HG03558 (cell line): ENCODE results near the gene SMIM11.
"Not testable (repeated sequence)": the region's sequence is repeated elsewhere in the genome, so short reads cannot be mapped to it uniquely, and the experiment has no call there.

Source experiments
- ATAC-seq: cut with Tn5 transposase; IDR thresholded peaks from one replicate; pipeline ENCODE4 v1.9.1; 2021; ENCODE audit warnings: moderate number of reproducible peaks; ENCODE audit not compliant: unreplicated experiment; ENCODE audit errors: extremely low read depth

SMIM11 gene

GRCh38 chr21:34353182-34353581, 22.1 kb upstream of the SMIM11 start:
- no peak for ATAC-seq

DNA sequence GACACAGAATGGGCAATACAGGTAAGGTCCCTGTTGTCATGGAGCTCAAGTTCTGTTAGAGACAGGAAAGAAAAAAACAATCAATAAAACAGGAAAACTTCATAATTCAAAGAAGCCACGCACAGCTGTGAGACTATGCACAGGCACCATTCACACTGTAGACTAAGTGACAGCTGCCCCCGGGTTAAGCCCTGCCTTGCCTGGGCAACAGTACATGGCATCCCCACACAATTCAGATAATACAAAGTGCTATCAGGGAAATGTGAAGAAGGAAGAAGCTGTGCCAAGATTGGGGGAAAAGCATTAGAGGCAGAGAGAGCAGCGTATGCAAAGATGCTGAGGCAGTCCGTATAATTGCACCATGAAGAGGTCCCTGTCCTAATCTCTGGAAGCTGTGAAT, 20.5 kb upstream of the SMIM11 start:
- ATAC-seq = no peak

GRCh38 chr21:34355570-34355969, 19.7 kb upstream of the SMIM11 start:
- no peak for ATAC-seq

DNA sequence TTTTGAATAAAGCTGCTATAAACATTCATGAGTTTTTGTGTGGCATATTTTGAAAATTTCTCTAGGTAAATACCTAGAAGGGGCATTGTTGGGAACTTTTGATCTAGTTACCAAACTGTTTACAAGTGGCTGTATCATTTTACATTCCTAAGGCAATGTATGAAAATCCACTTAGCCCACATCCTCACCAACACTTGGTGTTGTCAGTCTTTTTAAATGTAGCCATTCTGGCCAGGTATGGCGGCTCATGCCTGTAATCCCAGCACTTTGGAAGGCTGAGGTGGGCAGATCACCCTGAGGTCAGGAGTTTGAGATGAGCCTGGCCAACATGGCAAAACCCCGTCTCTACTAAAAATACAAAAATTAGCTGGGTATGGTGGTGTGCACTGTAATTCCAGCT, 17.4 kb upstream of the SMIM11 start:
- ATAC-seq = no peak

DNA sequence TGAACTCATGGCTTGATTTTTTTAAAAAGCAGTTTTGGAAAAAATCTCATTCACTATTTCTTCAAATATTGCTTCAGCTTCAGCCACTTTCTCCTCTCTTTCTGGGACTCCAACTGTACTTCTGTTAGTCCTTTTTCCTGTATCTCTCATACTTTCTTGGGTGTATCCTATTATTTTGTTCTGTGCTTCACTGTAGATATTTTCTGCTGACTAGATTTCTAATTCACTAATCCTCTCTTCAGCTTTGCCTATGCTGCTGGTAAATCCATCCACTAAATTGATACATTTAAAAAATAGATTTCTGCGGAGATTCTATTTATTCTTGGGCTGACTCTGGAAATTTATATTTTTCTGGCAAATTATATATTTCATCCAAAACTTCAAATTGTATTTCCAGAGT, 16.4 kb upstream of the SMIM11 start:
- ATAC-seq = no peak

GRCh38 chr21:34360488-34361241, 14.6 kb upstream of the SMIM11 start:
- ATAC-seq = no peak

GRCh38 chr21:34362136-34362444, 13.2 kb upstream of the SMIM11 start:
- no peak for ATAC-seq

- ATAC-seq = no peak
Measured at GRCh38 chr21:34362670-34363069, 12.6 kb upstream of the SMIM11 start.

GRCh38 chr21:34363733-34364132, 11.6 kb upstream of the SMIM11 start, which contains the start of gene KCNE2:
TSS of gene KCNE2 (plus strand) at chr21:34364006. CDS start at chr21:34370479, 6,473 bp downstream.
- ATAC-seq = no peak

DNA sequence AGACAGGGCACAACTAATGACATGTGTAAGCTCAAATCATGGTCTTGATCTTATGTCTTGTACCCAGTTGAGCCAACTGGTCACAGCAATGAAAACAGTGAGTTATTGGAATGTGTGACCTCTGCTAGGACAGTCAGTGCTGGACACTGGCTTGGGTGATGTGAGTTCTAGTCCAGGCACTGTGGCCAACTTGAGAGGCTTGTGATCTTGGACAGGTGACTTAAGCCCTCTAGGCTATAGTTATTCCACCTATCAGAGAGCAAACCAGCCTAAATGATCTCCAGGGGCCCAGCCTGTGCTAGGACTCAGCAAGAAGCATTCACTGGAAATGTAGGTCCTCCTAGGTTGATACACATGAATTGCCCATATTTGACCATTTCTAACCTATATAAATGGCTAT, 10.4 kb upstream of the SMIM11 start:
- ATAC-seq = no peak

GRCh38 chr21:34365809-34366208, 9.5 kb upstream of the SMIM11 start:
- no peak for ATAC-seq

DNA sequence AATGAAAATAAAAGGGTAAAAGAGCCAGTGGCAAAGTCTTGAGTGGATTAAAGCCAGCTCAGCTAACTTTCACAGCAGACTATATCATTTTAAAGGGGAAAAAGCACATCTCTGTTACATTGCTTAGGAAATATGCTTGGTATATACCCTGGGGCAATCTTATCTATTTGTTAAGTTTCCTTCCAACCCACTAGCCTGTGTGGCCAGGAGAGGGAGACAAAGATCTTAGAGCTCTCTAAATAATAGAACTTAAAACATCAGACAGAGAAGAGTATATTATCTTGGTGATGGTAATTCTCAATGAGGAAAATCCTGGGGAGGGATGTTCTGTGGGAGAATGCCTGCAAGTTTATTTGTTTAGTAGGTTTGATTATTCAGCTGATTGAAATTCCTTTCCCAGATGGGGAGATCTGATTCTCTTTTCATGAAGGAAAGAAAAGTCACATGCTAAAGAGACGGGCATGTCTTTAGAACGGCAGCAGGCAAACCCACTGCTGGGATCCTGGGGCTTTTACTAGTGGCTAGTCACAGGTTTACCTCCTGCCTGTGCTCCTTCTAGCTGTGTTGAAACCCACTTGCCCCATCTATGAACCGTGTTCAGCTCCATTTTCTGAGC, 7.9 kb upstream of the SMIM11 start:
- no peak for ATAC-seq

- ATAC-seq = no peak
Measured at GRCh38 chr21:34369741-34370140, 5.6 kb upstream of the SMIM11 start.

DNA sequence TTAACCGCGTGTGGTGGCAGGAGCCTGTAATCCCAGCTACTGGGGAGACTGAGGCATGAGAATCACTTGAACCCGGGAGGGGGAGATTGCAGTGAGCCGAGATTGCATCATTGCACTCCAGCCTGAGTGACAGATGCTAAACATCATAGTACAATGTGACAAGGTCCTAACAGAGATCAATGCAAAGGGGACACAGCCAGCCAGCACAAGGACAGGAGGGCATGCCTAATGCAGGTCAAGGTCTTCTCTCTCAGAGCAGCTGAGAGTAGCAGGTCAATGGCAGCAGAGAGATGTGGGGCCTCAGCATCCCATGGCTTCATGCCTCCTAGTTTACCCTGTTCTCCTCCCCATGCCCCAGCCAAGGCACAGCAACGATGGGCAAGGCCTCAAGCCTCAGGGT, 3.0 kb upstream of the SMIM11 start:
- ATAC-seq = no peak

DNA sequence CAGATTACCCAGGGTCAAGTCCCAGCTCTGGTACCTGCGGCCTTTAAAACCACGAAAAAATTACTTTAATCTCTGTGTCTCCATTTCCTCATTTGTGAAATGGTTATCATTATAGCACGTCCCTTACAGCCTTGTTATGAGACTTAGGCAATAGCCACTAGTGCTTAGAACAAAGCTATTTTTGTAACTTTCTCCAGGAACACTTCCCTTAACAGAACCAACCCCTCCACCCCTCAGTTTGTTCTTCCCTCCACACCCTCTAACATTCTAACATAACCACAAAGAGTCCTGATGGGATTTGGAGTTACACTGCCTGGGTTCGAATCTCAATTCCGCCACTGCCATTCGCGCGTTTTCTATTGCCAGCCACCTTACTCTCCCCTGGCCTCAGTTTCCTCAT, 845 bp upstream of the SMIM11 start:
- ATAC-seq = not testable (repeated sequence)

GRCh38 chr21:34375619-34375972, 289 bp downstream of the SMIM11 start:
- ATAC-seq = peak; percentile 25

GRCh38 chr21:34383138-34383537, 7.8 kb downstream of the SMIM11 start:
- ATAC-seq = not testable (repeated sequence)

DNA sequence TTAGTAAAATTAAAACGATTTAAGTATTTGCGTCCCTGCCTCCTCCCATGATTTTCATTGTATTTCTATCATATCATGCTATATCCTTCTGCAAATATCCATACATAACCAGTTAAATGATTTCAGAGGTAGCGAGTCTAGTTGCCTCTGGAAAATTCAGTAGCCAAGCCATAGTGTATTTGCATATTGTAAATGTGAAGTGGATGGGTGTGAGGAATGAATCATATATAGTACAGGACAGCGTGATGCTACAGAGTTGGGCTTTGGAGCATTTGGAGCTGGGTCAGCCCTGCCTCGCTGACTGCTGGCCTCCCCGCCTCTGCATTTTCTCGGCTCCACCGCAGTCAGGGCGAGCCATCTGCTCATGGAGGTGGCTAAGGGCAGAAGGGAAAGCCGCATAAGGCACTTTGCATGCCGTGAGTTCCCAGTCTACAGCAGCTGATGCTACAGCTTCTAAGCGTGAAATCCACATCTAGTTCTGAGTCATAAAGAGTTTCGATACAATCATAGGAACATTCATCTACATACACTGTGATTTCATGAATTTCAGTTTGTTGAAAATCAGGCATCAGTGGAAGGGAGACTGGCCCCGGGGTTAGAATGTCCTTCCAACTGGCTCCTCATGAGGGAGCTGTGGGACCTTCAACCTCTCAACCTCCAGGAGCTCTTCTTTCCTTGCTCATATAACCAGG, 8.6 kb downstream of the SMIM11 start:
- ATAC-seq = peak; percentile 90

DNA sequence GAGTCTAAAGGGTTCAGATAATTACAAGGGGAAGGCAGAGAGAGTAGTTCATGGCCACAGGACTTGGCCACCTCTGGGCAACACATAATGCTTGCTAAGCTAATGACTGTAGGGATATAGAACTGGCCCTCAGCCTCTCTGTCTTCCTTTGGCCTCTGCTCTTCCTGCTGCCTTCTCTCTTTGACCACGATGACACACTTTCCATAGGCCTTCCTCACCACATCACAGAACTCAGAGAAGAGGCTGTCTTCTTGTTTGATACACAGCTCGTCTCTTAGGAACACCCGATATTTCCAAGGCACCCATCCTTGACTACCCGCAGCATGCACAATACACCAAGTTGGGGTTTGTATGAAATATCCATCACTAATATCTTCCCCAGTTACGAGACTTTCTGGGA, 25.2 kb downstream of the SMIM11 start:
- not testable (repeated sequence) for ATAC-seq

DNA sequence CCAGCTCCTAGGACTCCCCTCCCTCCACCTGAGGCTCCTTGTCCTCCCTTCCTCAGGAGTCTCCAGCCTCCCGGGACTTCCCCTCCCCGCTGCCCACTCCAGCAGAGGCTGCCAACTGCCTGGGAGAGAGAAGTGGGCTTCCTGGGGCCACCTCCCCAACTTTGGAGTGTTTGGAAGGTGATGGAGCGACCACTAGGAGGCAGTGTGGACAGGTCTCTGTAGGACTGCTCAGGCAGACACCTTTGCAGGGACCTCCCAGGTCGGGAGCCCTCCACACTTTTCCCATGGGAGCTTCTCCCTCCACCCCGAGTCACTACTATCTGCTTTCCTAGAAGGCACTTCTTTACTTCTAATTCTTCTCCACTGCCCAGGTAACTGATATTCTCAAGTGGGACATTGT, 29.4 kb downstream of the SMIM11 start:
- ATAC-seq = not testable (repeated sequence)

DNA sequence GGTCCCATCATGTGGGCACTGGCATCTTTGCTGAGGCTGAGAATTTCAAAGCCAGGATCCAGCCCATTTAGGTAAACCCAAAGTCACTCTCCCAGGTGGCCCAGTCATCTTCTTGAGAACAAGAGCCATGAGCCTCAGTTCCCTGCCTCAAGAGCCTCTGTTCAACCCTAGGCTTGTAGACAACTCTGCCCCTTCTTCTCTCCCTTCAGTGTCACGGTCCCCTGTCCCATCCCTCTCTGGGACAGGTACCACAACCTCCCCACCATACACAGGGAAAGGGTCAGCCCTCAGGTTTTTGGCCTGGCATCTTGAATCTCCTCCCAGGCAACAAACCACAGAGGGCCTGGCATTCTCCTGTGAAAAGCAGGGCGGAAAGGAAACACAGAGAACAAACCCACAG, 30.4 kb downstream of the SMIM11 start:
- ATAC-seq = not testable (repeated sequence)

GRCh38 chr21:34406102-34406501, 30.8 kb downstream of the SMIM11 start:
- ATAC-seq = not testable (repeated sequence)
